Lower leg skin (tissue), 4 donors: ENCODE results near the gene CDK18. TPM values are rescaled to one million over a fixed set of nuclear protein-coding genes. Genes with fewer than 3 reads are reported as not detected.

Experiments
- DNase-seq, 2 donors: peaks; one replicate each; pipeline ENCODE4 v3.0.0-alpha.2; 2019; ENCODE audit warnings: low spot score in 2 of 2
- H3K4me3 ChIP-seq: fragments of 200-600 bp; sonication (generic); 2 replicates; pipeline ENCODE4 v1.5.1; 2017; ENCODE audit warnings: mild to moderate bottlenecking, low read depth; ENCODE audit not compliant: poor library complexity, severe bottlenecking
- CTCF ChIP-seq, 3 donors: fragments of 450-650 bp; IDR thresholded peaks; one replicate each; pipeline ENCODE4 v1.5.1; 2016; ENCODE audit warnings: antibody characterized with exemption in 3 of 3, mild to moderate bottlenecking in 3 of 3, moderate library complexity in 2 of 3
- POLR2A ChIP-seq, 2 donors: fragments of 450-650 bp; IDR thresholded peaks; one replicate each; pipeline ENCODE4 v1.6.1; 2016 to 2017; ENCODE audit warnings: antibody characterized with exemption in 2 of 2, mild to moderate bottlenecking in 1 of 2, moderate library complexity in 1 of 2
- WGBS, 2 donors: methylation state at CpG; one replicate each; pipeline ENCODE4 v1.1.5; 2018; 5-methylcytosine and 5-hydroxymethylcytosine counted together
- intact Hi-C: fragments of 100-400 bp; cut with DNase I; formaldehyde crosslinking; loops from one replicate; pipeline ENCODE4 v1.15.0; 2023; ENCODE audit warnings: low total_unique reads
- total RNA-seq, 4 donors: library from RNA; depleted of rRNA; stranded (reverse); fragments of >200 nt; gene quantifications; one replicate each; pipeline ENCODE4 v1.1.0, GENCODE V29; 2016

CDK18 gene
- total RNA-seq, 4 donors from 2014 or later: 4.5 to 6.5 (median 5.1) TPM

- H3K4me3 ChIP-seq: no peak overlapping the region
- DNase-seq: no peak
- intact Hi-C loops: no loop called here
- TF ChIP-seq POLR2A (IDR thresholded peaks at IDR 0.05) (no peak), CTCF (IDR thresholded peaks at IDR 0.05) (no peak)
- WGBS, 2 donors: 43 to 48% methylated on average over 6 of the region's 6 CpGs
Observed at GRCh38 chr1:205458777-205459566, 45.5 kb upstream of the CDK18 start.

DNA sequence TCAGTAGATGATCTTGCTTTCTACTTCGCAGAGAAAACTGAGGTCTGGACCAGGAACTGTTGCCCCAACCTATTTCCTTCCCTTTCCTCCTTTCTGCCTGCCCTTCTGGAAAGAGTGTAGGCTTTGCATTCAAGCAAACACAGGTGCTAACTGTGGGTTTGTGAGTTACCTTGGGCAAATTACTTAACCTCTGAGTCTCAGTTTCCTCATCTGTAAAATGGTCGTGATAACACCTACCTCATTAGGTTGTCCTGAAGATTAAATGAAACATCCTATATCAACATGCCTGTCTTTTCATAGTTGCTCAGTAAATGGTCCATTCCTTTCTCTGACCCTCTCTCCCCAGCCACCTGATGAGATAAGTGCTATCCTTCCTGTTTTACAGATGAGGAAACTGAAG is 39.1 kb upstream of the CDK18 start:
- 46 to 89% methylated on average over 2 of the region's 2 CpGs for WGBS, 2 donors
- intact Hi-C loops: loop anchor here (10.0 kb wide), 1 partner anchor 51 kb away; no protein-coding TSS in a partner anchor
- TF ChIP-seq POLR2A (IDR thresholded peaks at IDR 0.05): no peak
- TF ChIP-seq CTCF (IDR thresholded peaks at IDR 0.05): no peak
- no peak for DNase-seq
- H3K4me3 ChIP-seq: no peak overlapping the region

DNA sequence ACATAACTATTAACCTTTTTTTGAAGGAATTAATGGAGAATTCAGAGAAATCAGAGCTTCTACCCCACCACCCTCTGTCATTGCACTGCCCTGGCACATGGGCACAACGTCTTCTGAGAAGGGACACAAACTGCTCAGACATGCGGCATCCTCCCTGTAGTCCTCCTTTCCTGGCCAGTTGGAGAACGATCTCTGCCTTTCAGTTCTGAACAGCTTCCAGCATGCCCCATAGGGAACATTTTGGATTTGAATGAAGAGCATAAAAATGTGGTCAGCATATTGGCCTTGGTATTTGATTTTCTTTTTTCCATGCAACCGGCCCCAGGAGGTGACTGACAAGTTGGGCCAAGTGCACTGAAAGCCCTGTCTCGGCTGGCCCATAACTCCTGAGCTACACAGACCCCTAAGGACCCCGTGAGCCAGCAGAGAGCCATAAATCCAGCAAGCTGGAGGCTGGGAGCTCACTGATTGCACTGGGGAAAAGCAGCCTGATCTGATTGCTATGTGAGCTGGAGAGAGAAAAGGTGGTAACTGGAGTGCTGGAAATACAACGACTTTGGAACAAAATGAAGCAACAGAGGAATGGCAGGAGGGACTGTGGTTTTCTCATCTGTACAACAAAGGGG is 37.8 kb upstream of the CDK18 start:
- no peak for DNase-seq
- TF ChIP-seq POLR2A (IDR thresholded peaks at IDR 0.05): no peak
- TF ChIP-seq CTCF (IDR thresholded peaks at IDR 0.05): no peak
- 19 to 31% methylated on average over 7 of the region's 7 CpGs for WGBS, 2 donors
- H3K4me3 ChIP-seq: no peak overlapping the region
- intact Hi-C loops: loop anchor here (10.0 kb wide), 1 partner anchor 52 kb away; no protein-coding TSS in a partner anchor

GRCh38 chr1:205470131-205470530 is 34.3 kb upstream of the CDK18 start:
- 87% methylated on average over 6 of the region's 6 CpGs for WGBS, 2 donors
- intact Hi-C loops: no loop called here
- DNase-seq: no peak
- no peak overlapping the region for H3K4me3 ChIP-seq
- TF ChIP-seq CTCF (IDR thresholded peaks at IDR 0.05): no peak
- no peak for TF ChIP-seq POLR2A (IDR thresholded peaks at IDR 0.05)

DNA sequence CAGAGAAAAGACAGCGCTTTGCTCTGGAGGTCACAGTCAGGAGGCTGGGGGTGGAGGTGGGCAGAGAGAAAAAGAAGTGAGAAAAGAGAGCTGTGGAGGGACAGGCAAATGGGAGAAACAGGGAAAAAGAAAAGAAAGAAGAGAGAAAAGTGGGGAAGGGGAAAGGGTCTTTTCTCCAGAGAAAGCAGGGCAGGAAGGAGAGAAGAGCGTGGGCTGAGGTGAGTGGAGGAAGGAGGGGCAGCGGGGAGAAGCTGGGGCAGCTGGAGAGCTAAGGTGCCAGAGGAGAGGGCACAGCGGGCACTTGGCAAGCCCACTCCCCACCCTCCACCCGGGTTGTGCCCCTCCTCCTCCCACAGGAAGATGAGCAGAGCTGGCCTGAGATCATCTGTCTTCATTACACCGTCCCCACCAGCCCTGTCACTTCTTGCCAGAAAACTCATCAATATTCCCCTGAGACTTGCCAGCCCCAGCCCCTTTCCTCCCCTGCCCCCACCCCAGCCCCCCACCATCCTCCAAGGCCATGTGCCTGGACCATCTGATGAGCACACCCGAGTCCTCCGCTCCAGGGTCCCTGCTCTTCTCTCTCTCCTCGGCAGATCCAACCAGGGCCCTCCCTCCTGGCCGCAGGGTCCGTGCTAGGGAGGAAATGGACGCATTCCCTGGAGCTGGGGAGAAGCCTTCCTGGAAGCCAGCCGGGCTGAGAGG is 31.6 kb upstream of the CDK18 start:
- WGBS, 2 donors: 16 to 18% methylated on average over 13 of the region's 13 CpGs
- no peak for TF ChIP-seq POLR2A (IDR thresholded peaks at IDR 0.05)
- TF ChIP-seq CTCF (IDR thresholded peaks at IDR 0.05): no peak
- H3K4me3 ChIP-seq: no peak overlapping the region
- DNase-seq: no peak
- intact Hi-C loops: no loop called here
